Erythroblast (primary cell): Measurements from ENCODE around the gene MSI2.

Source experiments
- GATA1 ChIP-seq: IDR thresholded peaks from 2 replicates; pipeline ENCODE4 v1.6.1; 2011; ENCODE audit warnings: low read depth, mild to moderate bottlenecking, control low read depth, low read length, moderate library complexity
- POLR2A ChIP-seq: IDR thresholded peaks from 2 replicates; pipeline ENCODE4 v1.6.1; 2011; ENCODE audit warnings: mild to moderate bottlenecking, low read length

GRCh38 chr17:57324060-57324459 lies 67.7 kb downstream of the MSI2 start:
- TF ChIP-seq POLR2A, result no peak
- no peak for TF ChIP-seq GATA1
